GM12878 (cell line): ENCODE measurements around the gene PSMB3. TPM values are rescaled to one million over a fixed set of nuclear protein-coding genes. Genes with fewer than 3 reads are reported as not detected.
A peak's percentile ranks its signal among the peaks of the same experiment; 100 is the strongest.

Experiments used
- ATAC-seq: fragments of 200-7000 bp; cut with Tn5 transposase; 3 replicates; pipeline ENCODE4 v1.9.1; 2020; ENCODE audit warnings: mild to moderate bottlenecking, moderate library complexity
- BruUV-seq: library from RNA; stranded (reverse); fragments of 400-500 nt; replicated peaks from 2 replicates; lab custom pipeline; 2021; lab: Mats Ljungman, UMichigan
- CTCF ChIA-PET: fragments of 300-600 bp; sonication (Branson Sonifier 250); formaldehyde crosslinking; extraction: SDS; loops from one replicate; lab custom pipeline; 2021; ENCODE audit warnings: inconsistent platforms; lab: Yijun Ruan, JAX
- POLR2A ChIA-PET: fragments of 350-600 bp; formaldehyde crosslinking; extraction: SDS; loops from one replicate; lab custom pipeline; 2021; ENCODE audit warnings: inconsistent platforms; lab: Charles Lee
- RAD21 ChIA-PET: fragments of 300-600 bp; sonication (Branson Sonifier 250); formaldehyde crosslinking; loops from one replicate; lab custom pipeline; 2023; ENCODE audit warnings: antibody characterized with exemption; ENCODE audit not compliant: unreplicated experiment; lab: Charles Lee
- SMC1A ChIA-PET: fragments of 300-600 bp; sonication (Branson Sonifier 250); formaldehyde crosslinking; loops from one replicate; lab custom pipeline; 2023; ENCODE audit not compliant: unreplicated experiment, uncharacterized antibody; lab: Charles Lee
- DNase-seq: peaks from one replicate; pipeline ENCODE4 v3.0.0-alpha.2; 2011; ENCODE audit warnings: low read depth, low spot score
- FAIRE-seq: peaks from 3 replicates; lab custom pipeline; 2011; peaks lifted over from hg19 to GRCh38; lab: Jason Lieb, UNC
- H2AFZ ChIP-seq: 2 replicates; pipeline ENCODE4 v1.6.0; 2011; ENCODE audit warnings: low read depth, low read length, control low read depth; ENCODE audit not compliant: control insufficient read depth
- H3K27ac ChIP-seq: 2 replicates; pipeline ENCODE4 v1.5.1; 2011; ENCODE audit warnings: control low read depth; ENCODE audit not compliant: control insufficient read depth, insufficient read depth
- H3K27me3 ChIP-seq, 2 experiments: replicated peaks in 1 of 2; 2 replicates each; pipeline versions ENCODE4 v1.6.0 to v1.6.1; 2011; ENCODE audit warnings: low read length in 1 of 2; ENCODE audit not compliant: control insufficient read depth in 2 of 2, insufficient read depth in 2 of 2
- H3K36me3 ChIP-seq, 2 experiments: 2 replicates each; pipeline ENCODE4 v1.5.1; 2011; ENCODE audit warnings: low read length in 1 of 2; ENCODE audit not compliant: control insufficient read depth in 2 of 2, insufficient read depth in 2 of 2
- H3K4me1 ChIP-seq: 2 replicates; pipeline ENCODE4 v1.6.1; 2011; ENCODE audit warnings: mild to moderate bottlenecking, low read length, moderate library complexity, mixed read lengths; ENCODE audit not compliant: control insufficient read depth, insufficient read depth
- H3K4me2 ChIP-seq: 2 replicates; pipeline ENCODE4 v1.6.0; 2011; ENCODE audit warnings: control low read depth; ENCODE audit not compliant: control insufficient read depth, insufficient read depth
- H3K4me3 ChIP-seq: fragments of 200-600 bp; sonication (generic); 2 replicates; pipeline ENCODE4 v1.5.1; 2016
- H3K79me2 ChIP-seq: 2 replicates; pipeline ENCODE4 v1.6.0; 2011; ENCODE audit warnings: low read length; ENCODE audit not compliant: control insufficient read depth, insufficient read depth
- H3K9ac ChIP-seq: 2 replicates; pipeline ENCODE4 v1.8.0; 2011; ENCODE audit warnings: low read length, control low read depth, mixed read lengths; ENCODE audit not compliant: control insufficient read depth, insufficient read depth
- H3K9me3 ChIP-seq: replicated peaks from 3 replicates; pipeline ENCODE4 v1.5.1; 2011; ENCODE audit warnings: mild to moderate bottlenecking, low read length; ENCODE audit not compliant: control insufficient read depth, insufficient read depth
- H4K20me1 ChIP-seq: 2 replicates; pipeline ENCODE4 v1.6.0; 2011; ENCODE audit not compliant: control insufficient read depth, insufficient read depth
- CTCF ChIP-seq, 3 experiments: IDR thresholded peaks in 2 of 3; conservative IDR thresholded peaks in 1 of 3; 2 replicates each; pipeline ENCODE4 v1.5.1; 2011; ENCODE audit warnings: low read depth in 3 of 3, low read length in 3 of 3, mild to moderate bottlenecking in 3 of 3, control low read depth in 2 of 3, moderate library complexity in 2 of 3, inconsistent platforms in 1 of 3, mixed read lengths in 1 of 3; ENCODE audit not compliant: control insufficient read depth in 2 of 3, insufficient read depth in 1 of 3; ENCODE audit errors: extremely low read depth in 1 of 3
- NFIC ChIP-seq: IDR thresholded peaks from 2 replicates; pipeline ENCODE4 v1.6.1; 2012; ENCODE audit warnings: low read depth, mild to moderate bottlenecking, inconsistent platforms, low read length, moderate library complexity
- RAD21 ChIP-seq: IDR thresholded peaks from 2 replicates; pipeline ENCODE4 v1.6.1; 2011; ENCODE audit warnings: mild to moderate bottlenecking, low read depth, low read length, moderate library complexity; ENCODE audit not compliant: insufficient read depth
- TARDBP ChIP-seq: IDR thresholded peaks from 2 replicates; pipeline ENCODE4 v1.6.1; 2016; ENCODE audit warnings: borderline replicate concordance
- ZBTB4 ChIP-seq: fragments of 450-650 bp; formaldehyde crosslinking; IDR thresholded peaks from 2 replicates; pipeline ENCODE4 v1.4.0; 2022; ENCODE audit warnings: mild to moderate bottlenecking, moderate library complexity
- ZNF207 ChIP-seq: fragments of 450-650 bp; IDR thresholded peaks from 2 replicates; pipeline ENCODE4 v1.6.1; 2014; ENCODE audit warnings: antibody characterized with exemption, mild to moderate bottlenecking, borderline replicate concordance
- WGBS: methylation state at CpG from one replicate; pipeline ENCODE4 v1.1.6; 2016; ENCODE audit warnings: low lambda C conversion rate; ENCODE audit not compliant: insufficient replicate concordance, insufficient coverage; ENCODE audit errors: missing lambda C conversion rate; 5-methylcytosine and 5-hydroxymethylcytosine counted together
- in situ Hi-C: fragments of 300-500 bp; cut with MboI; formaldehyde crosslinking; loops from 9 replicates; pipeline ENCODE4 v1.14.3; 2018; ENCODE audit warnings: mixed read lengths
- intact Hi-C: fragments of 100-400 bp; cut with micrococcal nuclease; formaldehyde crosslinking; loops from one replicate; pipeline ENCODE4 v1.14.2; 2022; ENCODE audit not compliant: unreplicated experiment
- polyA plus RNA-seq, 11 experiments: library from polyadenylated mRNA; depleted of rRNA in 4 of 11; unstranded in 6 of 11; stranded (reverse) in 5 of 11; fragments of >200 nt; fragmentation: Nextera tagmentation in 4 of 11; fragmentation: Illumina TruSeq in 1 of 11; extraction: Ambion mirVana in 4 of 11; extraction: Trizol in 1 of 11; gene quantifications; 1 replicate in 1 of 11; 2 replicates in 10 of 11; pipeline versions ENCODE4 v1.2.1 to v1.2.3, GENCODE V29; 2011 to 2016; ENCODE audit warnings: inconsistent platforms in 2 of 11, missing spikeins in 2 of 11, low read depth in 1 of 11
- total RNA-seq, 4 experiments: library from RNA; depleted of rRNA in 3 of 4; stranded (reverse); fragments of >200 nt in 3 of 4; fragmentation: Illumina TruSeq in 1 of 4; extraction: Trizol in 1 of 4; gene quantifications; 2 replicates each; pipeline versions ENCODE4 v1.2.1 to v1.2.3, GENCODE V29; 2013 to 2021

PSMB3 gene
- total and polyA plus RNA-seq, 10 of the 15 experiments (the other 5 are each of a cell fraction or from before 2014, with no cell fraction given): 300 to 2,130 (median 490) TPM

GRCh38 chr17:38733982-38734973, 18.3 kb upstream of the PSMB3 start:
- H3K4me3 ChIP-seq: no peak overlapping the region
- no TSS peak for BruUV-seq
- H3K27ac ChIP-seq: no peak overlapping the region
- H3K27me3 ChIP-seq: no peaks in the 10 kb centered on the region
- H3K4me2 ChIP-seq: no peak overlapping the region
- ATAC-seq (peak; percentile 28; the same call in 2 of the 3 replicates), DNase-seq (no peak), FAIRE-seq (no peak)
- in situ Hi-C loops: loop anchor here (5.0 kb wide), 1 partner anchor 57 kb away; no protein-coding TSS in a partner anchor
- H3K9me3 ChIP-seq: no peaks in the 10 kb centered on the region
- ChIA-PET CTCF (interaction anchor here (0.6 to 5.0 kb wide), 28 partner anchors 11 to 419 kb away, joined by 3 to 170 read pairs (median 4); partner anchors contain the start of genes EPOP, PCGF2 and RPL23), SMC1A (interaction anchor here (0.6 to 4.6 kb wide), 8 partner anchors 15 to 1957 kb away, joined by 3 to 50 read pairs (median 4); partner anchors contain the start of genes EPOP, MLLT6 and PSMB3), RAD21 (interaction anchor here (0.6 to 3.3 kb wide), 14 partner anchors 12 to 244 kb away, joined by 3 to 66 read pairs (median 4); partner anchors contain the start of gene EPOP), POLR2A (interaction anchor here (1.0 kb wide), 1 partner anchor 56 kb away, joined by 5 read pairs; no protein-coding TSS in a partner anchor)
- no peak overlapping the region for H3K9ac ChIP-seq
- H3K4me1 ChIP-seq: peaks cover 26% of the 10 kb centered on the region
- no peak overlapping the region for H2AFZ ChIP-seq
- TF ChIP-seq RAD21: 0 out of 2 replicates have a peak, but pooled peaks have one; percentile 19
- no peak for TF ChIP-seq ZNF207
- no peak for TF ChIP-seq TARDBP
- no peak for TF ChIP-seq NFIC
- TF ChIP-seq ZBTB4 (CRISPR knock-in tag): no peak
- peak; percentile 40 to 49 (median 41); a peak in 5 of 6 replicates for TF ChIP-seq CTCF (IDR thresholded peaks at IDR 0.05 in 2 of 3, conservative IDR thresholded peaks at IDR 0.05 in 1 of 3; ENCODE audit: control insufficient read depth in 2 of 3, extremely low read depth in 1 of 3, insufficient read depth in 1 of 3, low read depth in 3 of 3, low read length in 3 of 3)
- H3K36me3 ChIP-seq: peaks cover 4 to 21% of the 10 kb centered on the region in 2 experiments; a peak in 3 of 4 replicates
- intact Hi-C loops: no loop called here
- peaks cover 13% of the 10 kb centered on the region for H3K79me2 ChIP-seq
- no peaks in the 10 kb centered on the region for H4K20me1 ChIP-seq
- 61% methylated on average over 15 of the region's 15 CpGs for WGBS
